GM18519 (cell line): ENCODE data around the gene ZC3H7A.

Source experiments
- ATAC-seq: cut with Tn5 transposase; IDR thresholded peaks from one replicate; pipeline ENCODE4 v1.9.1; 2021; ENCODE audit warnings: mild to moderate bottlenecking, moderate library complexity; ENCODE audit not compliant: unreplicated experiment, low FRiP score

Gene ZC3H7A

GRCh38 chr16:11738742-11739544 lies 58.1 kb downstream of the ZC3H7A start:
- ATAC-seq: no peak

DNA sequence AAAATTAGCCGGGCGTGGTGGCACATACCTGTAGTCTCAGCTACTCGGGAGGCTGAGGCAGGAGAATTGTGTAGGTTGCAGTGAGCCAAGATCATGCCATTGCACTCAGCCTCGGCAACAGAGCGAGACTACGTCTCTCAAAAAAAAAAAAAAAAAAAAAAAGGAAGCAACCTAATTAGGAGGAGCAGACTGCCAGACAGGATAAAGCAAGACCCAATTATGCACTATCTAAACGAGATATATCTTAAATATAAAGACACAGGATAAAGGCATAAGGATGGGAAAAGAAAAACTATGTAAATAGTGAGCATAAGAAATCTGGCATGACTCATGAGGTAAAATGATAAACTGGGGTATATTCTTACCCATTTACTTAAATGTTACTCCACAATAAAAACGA lies 59.3 kb downstream of the ZC3H7A start:
- no peak for ATAC-seq

- no peak for ATAC-seq
These were observed 60.2 kb downstream of the ZC3H7A start for GRCh38 chr16:11736903-11737302.

GRCh38 chr16:11735787-11736186 lies 61.3 kb downstream of the ZC3H7A start:
- ATAC-seq: no peak

DNA sequence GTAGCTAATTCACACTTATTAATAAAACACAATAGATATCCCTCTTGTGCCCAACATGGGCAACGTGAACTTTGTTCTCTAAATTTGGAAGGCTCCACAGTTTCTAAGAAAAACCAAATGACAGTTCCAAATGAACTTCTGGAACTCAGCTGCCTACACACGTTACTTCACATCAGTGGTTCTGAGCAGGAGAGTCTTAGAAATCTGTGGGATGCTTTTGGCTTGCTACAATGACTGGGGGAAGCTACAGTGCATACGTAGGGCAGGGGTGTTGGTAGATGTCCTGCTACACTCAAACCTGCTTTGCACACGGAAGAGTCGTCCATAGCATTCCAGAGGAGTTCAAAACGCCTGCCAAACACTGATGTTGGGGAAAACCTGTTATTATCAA lies 62.4 kb downstream of the ZC3H7A start:
- ATAC-seq: no peak

DNA sequence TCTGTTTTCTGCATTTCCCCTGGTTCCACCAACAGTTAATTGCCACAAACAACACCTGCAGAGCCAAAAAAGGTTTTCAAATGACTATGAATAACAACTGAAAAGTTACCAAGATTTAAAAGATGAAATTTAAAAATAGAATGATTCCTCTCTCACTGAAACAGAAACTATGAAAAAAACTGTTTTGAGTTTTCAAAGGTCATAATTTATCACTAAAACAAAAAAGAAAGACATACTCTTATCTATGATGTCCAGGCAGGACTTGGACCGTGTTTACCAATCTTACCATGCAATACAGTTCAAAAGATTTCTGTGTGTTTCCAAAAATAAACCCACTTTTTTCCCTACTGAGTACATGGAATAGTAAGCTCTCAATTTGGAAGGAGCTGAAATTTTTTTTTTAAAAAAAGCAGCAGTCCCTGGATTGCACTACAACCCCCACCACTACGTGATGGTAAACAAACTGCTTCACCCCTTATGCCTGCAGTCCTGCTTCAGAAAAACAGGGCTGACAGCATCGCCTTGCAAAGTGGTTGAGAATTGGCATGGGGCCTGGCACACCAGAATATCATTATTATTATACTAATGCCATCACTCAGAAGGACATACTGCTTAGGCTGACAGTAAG lies 62.9 kb downstream of the ZC3H7A start:
- no peak for ATAC-seq

DNA sequence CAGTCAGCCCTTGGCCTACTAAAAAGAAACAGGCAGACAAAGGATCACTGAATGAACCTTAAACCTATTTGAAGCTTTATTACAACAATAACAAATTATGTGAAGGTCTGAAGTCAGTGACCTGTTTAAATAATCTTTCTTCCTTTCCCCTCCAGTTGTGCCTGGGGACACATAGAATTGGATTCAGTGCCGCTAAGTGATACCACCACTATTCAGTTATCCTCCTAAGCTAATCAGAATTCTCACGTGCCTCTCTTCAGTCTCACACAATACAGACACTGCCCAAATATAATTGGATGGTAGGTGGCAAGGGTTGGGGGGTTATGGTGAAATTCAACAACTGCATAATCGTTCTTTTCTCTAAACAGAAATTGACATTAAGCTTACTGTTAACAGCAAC lies 65.8 kb downstream of the ZC3H7A start:
- no peak for ATAC-seq

- ATAC-seq: no peak
These were observed 67.3 kb downstream of the ZC3H7A start for GRCh38 chr16:11729787-11730186.

DNA sequence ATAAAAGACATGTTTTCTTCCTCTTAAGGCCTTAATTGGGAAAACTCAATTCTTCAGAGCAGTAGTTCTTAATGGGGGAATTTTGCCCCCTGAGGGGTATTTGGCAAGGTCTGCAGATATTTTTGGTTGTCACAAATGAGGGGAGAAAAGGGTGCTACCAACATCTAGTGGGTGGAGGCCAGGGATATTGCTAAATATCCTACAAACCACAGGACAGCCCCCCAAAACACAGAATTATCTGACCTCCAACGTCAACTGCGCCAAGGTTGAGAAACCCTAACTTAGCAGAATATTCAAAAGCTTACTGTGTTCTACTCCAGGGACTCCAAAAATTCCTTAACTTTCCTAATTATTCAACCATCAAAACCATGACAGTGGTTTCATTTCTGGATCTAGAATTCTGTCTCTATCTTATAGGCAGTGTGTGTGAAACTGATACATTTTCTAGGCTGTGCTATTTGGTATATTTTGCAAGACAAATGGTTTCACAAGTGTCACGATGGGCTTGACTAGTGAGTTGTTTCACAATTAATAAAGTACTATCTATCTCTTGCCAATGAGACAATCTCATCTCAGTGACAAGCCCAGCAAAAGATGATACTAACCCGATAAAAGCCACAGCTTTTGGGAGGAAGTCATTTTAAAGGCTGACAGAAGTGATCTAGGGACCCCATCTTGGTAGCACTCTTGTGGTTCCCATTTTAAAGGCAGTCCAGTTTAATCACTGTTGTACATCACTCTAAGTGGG lies 69.1 kb downstream of the ZC3H7A start:
- ATAC-seq: no peak

- no peak for ATAC-seq
These were observed 71.0 kb downstream of the ZC3H7A start for GRCh38 chr16:11726008-11726407.

DNA sequence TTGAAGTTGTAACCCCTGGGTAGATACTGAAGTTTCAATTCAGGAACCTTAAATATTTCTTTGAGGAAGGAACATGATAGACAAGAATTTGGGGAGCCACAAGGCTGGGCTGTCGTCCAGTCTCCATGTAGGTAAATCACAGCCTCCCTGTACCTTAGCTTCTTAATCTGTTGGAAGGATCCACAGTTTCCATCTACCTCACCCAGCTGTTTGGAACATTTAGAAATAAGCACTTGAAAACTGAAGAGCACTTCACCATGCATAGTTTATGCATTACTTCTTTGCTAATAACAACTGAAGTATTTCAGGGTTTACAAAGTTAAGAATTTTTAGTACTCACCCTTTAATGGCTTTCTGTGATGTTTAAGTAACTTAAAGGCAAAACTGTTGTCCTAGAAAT lies 71.6 kb downstream of the ZC3H7A start:
- ATAC-seq: no peak

GRCh38 chr16:11722468-11722808 lies 74.6 kb downstream of the ZC3H7A start:
- no peak for ATAC-seq

- ATAC-seq: no peak
These were observed 75.1 kb downstream of the ZC3H7A start for GRCh38 chr16:11721781-11722467.

GRCh38 chr16:11719762-11720161 lies 77.3 kb downstream of the ZC3H7A start:
- no peak for ATAC-seq

GRCh38 chr16:11719171-11719570 lies 77.9 kb downstream of the ZC3H7A start:
- ATAC-seq: no peak

GRCh38 chr16:11717811-11718210 lies 79.2 kb downstream of the ZC3H7A start:
- ATAC-seq: no peak

DNA sequence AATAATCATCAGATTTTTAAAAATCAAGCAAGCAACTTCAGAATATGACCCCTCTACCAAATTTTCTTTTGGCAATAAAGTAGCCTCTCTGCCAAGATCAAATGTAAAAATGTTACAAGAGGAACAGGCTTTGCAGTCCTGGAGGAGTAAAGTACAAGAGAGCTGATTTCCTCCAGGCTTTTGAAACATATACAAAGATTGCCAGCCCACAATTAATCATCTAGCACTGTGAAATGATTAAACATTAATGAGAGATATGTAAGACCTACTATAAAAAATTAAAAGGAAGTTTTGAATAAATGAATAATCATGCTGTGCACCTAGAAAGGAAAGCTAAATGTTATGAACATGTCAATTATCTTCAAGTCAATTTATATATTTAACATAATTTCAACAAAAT lies 80.7 kb downstream of the ZC3H7A start:
- ATAC-seq: no peak

DNA sequence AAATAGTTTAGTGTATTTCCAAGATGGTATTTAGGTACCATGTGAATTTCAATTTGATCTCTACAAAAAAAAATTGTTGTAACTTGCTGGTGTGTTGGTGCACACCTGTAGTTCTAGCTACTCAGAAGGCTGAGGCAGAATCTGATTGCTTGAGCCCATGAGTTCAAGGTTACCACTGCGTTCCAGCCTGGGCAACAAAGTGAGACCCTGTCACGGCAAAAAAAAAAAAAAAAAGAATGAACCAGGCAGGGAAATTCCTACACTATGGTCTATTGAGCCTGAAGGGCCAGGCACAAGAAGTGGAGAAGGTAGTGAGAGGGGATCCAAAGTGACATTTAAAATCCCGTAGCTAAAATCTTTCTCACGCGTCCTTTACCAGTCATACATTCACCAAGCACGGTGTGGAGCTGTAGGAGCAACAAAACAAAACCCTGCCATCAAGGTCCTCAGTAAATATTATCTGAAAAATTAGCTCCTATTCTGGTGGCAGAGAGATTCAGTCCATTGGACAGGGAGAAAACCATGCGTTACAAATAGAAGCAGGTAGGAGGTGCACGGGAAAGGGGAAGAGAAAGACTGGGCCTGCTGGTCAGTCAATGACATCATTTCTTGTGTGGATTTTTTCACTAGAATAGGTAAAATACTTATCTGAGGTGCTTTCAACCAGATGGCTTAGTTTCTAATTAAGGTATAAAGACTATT lies 81.7 kb downstream of the ZC3H7A start:
- no peak for ATAC-seq

DNA sequence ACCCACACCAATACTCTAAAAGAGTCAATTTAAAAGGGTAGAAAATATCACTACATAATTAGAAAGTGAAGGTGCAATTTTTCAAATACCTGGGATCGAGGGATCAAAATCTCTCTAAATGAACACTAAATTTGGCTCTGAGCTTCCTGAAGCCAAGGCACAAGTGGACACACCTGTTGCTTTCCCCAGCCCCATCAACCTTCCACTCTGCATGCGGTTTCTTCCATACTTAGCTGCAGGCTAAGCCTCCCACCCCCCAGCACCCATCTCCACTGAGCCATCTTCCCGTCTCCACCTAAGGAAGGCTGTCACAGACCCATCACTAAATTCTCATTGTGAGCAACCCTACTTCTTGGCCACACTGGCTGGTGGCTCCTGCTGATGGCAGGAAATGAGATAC lies 84.9 kb downstream of the ZC3H7A start:
- ATAC-seq: no peak

DNA sequence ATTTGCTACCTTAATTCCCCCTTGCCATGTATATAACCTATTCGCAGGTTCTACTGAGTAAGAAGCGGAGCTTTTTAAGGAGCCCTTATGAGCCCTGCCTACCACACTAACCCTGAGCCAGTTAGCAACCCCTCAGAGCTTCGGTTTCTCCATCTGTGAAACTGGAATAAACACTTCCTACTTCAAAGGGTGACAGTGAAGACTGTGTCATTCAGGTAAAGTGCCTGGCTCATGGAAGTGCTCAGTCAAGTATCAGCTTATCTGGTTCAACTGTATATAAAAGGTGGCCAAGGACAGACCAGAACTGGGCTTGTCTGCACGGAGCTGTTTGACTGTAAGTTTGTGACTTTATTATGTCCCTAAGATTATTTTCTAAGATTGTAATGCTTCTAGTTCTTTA lies 85.4 kb downstream of the ZC3H7A start:
- ATAC-seq: no peak

- ATAC-seq: no peak
These were observed 88.6 kb downstream of the ZC3H7A start for GRCh38 chr16:11708421-11708820.
